Gastrocnemius medialis (tissue), 4 donors: Measurements from ENCODE around the gene PLPP1.

Experiments used
- POLR2A ChIP-seq, 2 donors: fragments of 450-650 bp; IDR thresholded peaks; one replicate each; pipeline ENCODE4 v1.6.1; 2017; ENCODE audit warnings: antibody characterized with exemption in 2 of 2, mild to moderate bottlenecking in 2 of 2, moderate library complexity in 2 of 2
- TF ChIP-seq, protein P1 (sequence below), 5 experiments: fragments of 450-650 bp in 3 of 5; fragments of 200-600 bp in 2 of 5; sonication (generic) in 2 of 5; IDR thresholded peaks in 4 of 5; conservative IDR thresholded peaks in 1 of 5; 1 replicate in 4 of 5; 2 replicates in 1 of 5; pipeline ENCODE4 v1.5.1; 2016 to 2019; ENCODE audit warnings: antibody characterized with exemption in 5 of 5, mild to moderate bottlenecking in 3 of 5, moderate library complexity in 3 of 5

DNA sequence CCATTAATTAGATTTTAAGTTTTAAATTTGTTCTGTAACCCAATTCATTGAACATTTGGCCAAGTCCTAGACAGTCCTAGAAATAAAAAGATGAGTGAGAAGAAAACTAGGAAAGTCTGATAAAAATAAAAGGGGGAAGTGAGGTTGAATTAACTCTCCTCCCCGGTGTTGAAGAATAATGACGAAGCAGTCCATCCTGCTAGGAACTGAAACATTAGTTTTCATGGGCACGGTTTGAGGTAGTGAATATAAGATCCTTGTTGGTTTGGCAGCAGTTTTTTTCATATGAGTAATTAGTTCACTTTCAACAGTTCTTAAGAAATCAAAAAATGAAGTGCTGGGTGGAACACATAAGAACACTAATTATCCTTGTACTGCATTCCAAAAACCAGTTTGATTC lies 123.9 kb downstream of the PLPP1 start:
- TF ChIP-seq, protein P1, sequence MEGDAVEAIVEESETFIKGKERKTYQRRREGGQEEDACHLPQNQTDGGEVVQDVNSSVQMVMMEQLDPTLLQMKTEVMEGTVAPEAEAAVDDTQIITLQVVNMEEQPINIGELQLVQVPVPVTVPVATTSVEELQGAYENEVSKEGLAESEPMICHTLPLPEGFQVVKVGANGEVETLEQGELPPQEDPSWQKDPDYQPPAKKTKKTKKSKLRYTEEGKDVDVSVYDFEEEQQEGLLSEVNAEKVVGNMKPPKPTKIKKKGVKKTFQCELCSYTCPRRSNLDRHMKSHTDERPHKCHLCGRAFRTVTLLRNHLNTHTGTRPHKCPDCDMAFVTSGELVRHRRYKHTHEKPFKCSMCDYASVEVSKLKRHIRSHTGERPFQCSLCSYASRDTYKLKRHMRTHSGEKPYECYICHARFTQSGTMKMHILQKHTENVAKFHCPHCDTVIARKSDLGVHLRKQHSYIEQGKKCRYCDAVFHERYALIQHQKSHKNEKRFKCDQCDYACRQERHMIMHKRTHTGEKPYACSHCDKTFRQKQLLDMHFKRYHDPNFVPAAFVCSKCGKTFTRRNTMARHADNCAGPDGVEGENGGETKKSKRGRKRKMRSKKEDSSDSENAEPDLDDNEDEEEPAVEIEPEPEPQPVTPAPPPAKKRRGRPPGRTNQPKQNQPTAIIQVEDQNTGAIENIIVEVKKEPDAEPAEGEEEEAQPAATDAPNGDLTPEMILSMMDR (IDR thresholded peaks at IDR 0.05 in 4 of 5, conservative IDR thresholded peaks at IDR 0.05 in 1 of 5) = no peak
- TF ChIP-seq POLR2A (IDR thresholded peaks at IDR 0.05) = no peak
